Stimulated activated CD8-positive, alpha-beta memory T cell treated with anti-CD3 and anti-CD28 coated beads, Interleukin-4, amount 100 ng/mL, for 1 hour (primary cell): Measurements from ENCODE around the gene IYD.
"Not testable (repeated sequence)": the region's sequence is repeated elsewhere in the genome, so short reads cannot be mapped to it uniquely, and the experiment has no call there.

Experiments
- DNase-seq, 2 donors: peaks; one replicate each; pipeline ENCODE4 v3.0.0-alpha.2; 2020; ENCODE audit warnings: low read depth in 2 of 2, low spot score in 1 of 2

IYD gene

GRCh38 chr6:150349546-150349945 lies 19.3 kb upstream of the IYD start:
- no peak for DNase-seq

- DNase-seq, result no peak
Measured at GRCh38 chr6:150352321-150353296, 16.2 kb upstream of the IYD start.

GRCh38 chr6:150353445-150353844 lies 15.4 kb upstream of the IYD start:
- DNase-seq, result no peak

GRCh38 chr6:150354754-150355571 lies 13.8 kb upstream of the IYD start:
- DNase-seq, result no peak

GRCh38 chr6:150355932-150356331 lies 12.9 kb upstream of the IYD start:
- DNase-seq, result no peak

- DNase-seq, result no peak
Measured at GRCh38 chr6:150361876-150362275, 6.9 kb upstream of the IYD start.

GRCh38 chr6:150363733-150364132 lies 5.1 kb upstream of the IYD start:
- DNase-seq, result no peak

- DNase-seq, result no peak
Measured at GRCh38 chr6:150366118-150366778, 2.6 kb upstream of the IYD start.

GRCh38 chr6:150369408-150369807 lies 596 bp downstream of the IYD start:
- DNase-seq, result no peak

GRCh38 chr6:150370112-150370511 lies 1.3 kb downstream of the IYD start:
- DNase-seq, result no peak

GRCh38 chr6:150371356-150371755 lies 2.5 kb downstream of the IYD start:
- no peak for DNase-seq

GRCh38 chr6:150372051-150372450 lies 3.2 kb downstream of the IYD start:
- DNase-seq, result no peak

GRCh38 chr6:150373260-150373701 lies 4.5 kb downstream of the IYD start:
- no peak for DNase-seq

- DNase-seq, result not testable (repeated sequence)
Measured at GRCh38 chr6:150374346-150374745, 5.5 kb downstream of the IYD start.

GRCh38 chr6:150377211-150377781 lies 8.5 kb downstream of the IYD start:
- no peak for DNase-seq

- DNase-seq, result no peak
Measured at GRCh38 chr6:150380256-150380655, 11.4 kb downstream of the IYD start.

GRCh38 chr6:150382171-150382570 lies 13.4 kb downstream of the IYD start:
- DNase-seq, result no peak

- no peak for DNase-seq
Measured at GRCh38 chr6:150391414-150391813, 22.6 kb downstream of the IYD start.

- no peak for DNase-seq
Measured at GRCh38 chr6:150391890-150392289, 23.1 kb downstream of the IYD start.

GRCh38 chr6:150392452-150393220 lies 23.8 kb downstream of the IYD start:
- no peak for DNase-seq
